Right hindlimb (tissue), 1 donor: ENCODE results near the gene CENPP.
A peak's percentile ranks its signal among the peaks of the same experiment; 100 is the strongest.

Experiments used
- DNase-seq: peaks from one replicate; pipeline ENCODE4 v3.0.0-alpha.2; 2018

CENPP gene

GRCh38 chr9:92325269-92325990 lies at the start of gene CENPP, which contains the start of gene NOL8:
Gene CENPP (plus strand): TSS chr9:92325953.
Gene NOL8 (minus strand): TSS chr9:92325350. CDS start chr9:92324161, 1,189 bp downstream.
- DNase-seq = peak; percentile 93

- DNase-seq = no peak
These were observed 49.3 kb upstream of the CENPP start for GRCh38 chr9:92276331-92277032.

GRCh38 chr9:92278110-92278509 lies 47.6 kb upstream of the CENPP start:
- no peak for DNase-seq

- DNase-seq = no peak
These were observed 46.5 kb upstream of the CENPP start for GRCh38 chr9:92279302-92279701.

- no peak for DNase-seq
These were observed 35.9 kb upstream of the CENPP start for GRCh38 chr9:92289708-92290390.

- no peak for DNase-seq
These were observed 34.8 kb upstream of the CENPP start for GRCh38 chr9:92290785-92291429.

GRCh38 chr9:92291577-92291976 lies 34.2 kb upstream of the CENPP start:
- no peak for DNase-seq

- DNase-seq = no peak
These were observed 33.2 kb upstream of the CENPP start for GRCh38 chr9:92292338-92293074.

GRCh38 chr9:92293075-92293354 lies 32.7 kb upstream of the CENPP start:
- no peak for DNase-seq

- DNase-seq = peak; percentile 100
These were observed 32.1 kb upstream of the CENPP start, which contains the start of gene IARS1 for GRCh38 chr9:92293452-92294296. Gene IARS1 (minus strand): TSS chr9:92293697. CDS start chr9:92289419, 4,278 bp downstream.

GRCh38 chr9:92294297-92294676 lies 31.5 kb upstream of the CENPP start:
- no peak for DNase-seq

- DNase-seq = no peak
These were observed 30.4 kb upstream of the CENPP start for GRCh38 chr9:92295240-92295790.

GRCh38 chr9:92295827-92296258 lies 29.9 kb upstream of the CENPP start:
- DNase-seq = no peak

GRCh38 chr9:92297611-92298010 lies 28.1 kb upstream of the CENPP start:
- no peak for DNase-seq

- DNase-seq = no peak
These were observed 27.7 kb upstream of the CENPP start for GRCh38 chr9:92298036-92298435.

- DNase-seq = no peak
These were observed 26.6 kb upstream of the CENPP start for GRCh38 chr9:92299116-92299515.

GRCh38 chr9:92300936-92301335 lies 24.8 kb upstream of the CENPP start:
- no peak for DNase-seq

- no peak for DNase-seq
These were observed 16.9 kb upstream of the CENPP start for GRCh38 chr9:92308893-92309292.

- DNase-seq = no peak
These were observed 15.2 kb upstream of the CENPP start for GRCh38 chr9:92310562-92310961.

GRCh38 chr9:92312887-92313623 lies 12.7 kb upstream of the CENPP start:
- no peak for DNase-seq

- no peak for DNase-seq
These were observed 12.1 kb upstream of the CENPP start for GRCh38 chr9:92313624-92314012.
